Mucosa of descending colon (tissue), 3 donors: ENCODE measurements around the gene DLGAP1. TPM values are rescaled to one million over a fixed set of nuclear protein-coding genes. Genes with fewer than 3 reads are reported as not detected.

Experiments used
- ATAC-seq: fragments of 200-7000 bp; cut with Tn5 transposase; one replicate; pipeline ENCODE4 v1.9.1; 2020; ENCODE audit warnings: mild to moderate bottlenecking, moderate library complexity
- DNase-seq, 3 donors: peaks; one replicate each; pipeline ENCODE4 v3.0.0-alpha.2; 2020
- H3K36me3 ChIP-seq: fragments of 200-600 bp; one replicate; pipeline ENCODE4 v1.8.0; 2021; ENCODE audit warnings: low read depth, mild to moderate bottlenecking
- H3K4me1 ChIP-seq: fragments of 200-600 bp; one replicate; pipeline ENCODE4 v1.8.0; 2021; ENCODE audit warnings: low read depth, mild to moderate bottlenecking
- H3K4me3 ChIP-seq: fragments of 200-600 bp; one replicate; pipeline ENCODE4 v1.8.0; 2021; ENCODE audit warnings: mild to moderate bottlenecking
- H3K9me3 ChIP-seq: fragments of 200-600 bp; one replicate; pipeline ENCODE4 v1.8.0; 2021; ENCODE audit warnings: mild to moderate bottlenecking
- CTCF ChIP-seq: fragments of 200-600 bp; IDR thresholded peaks from one replicate; pipeline ENCODE4 v1.8.0; 2022; ENCODE audit warnings: antibody characterized with exemption, mild to moderate bottlenecking
- intact Hi-C, 2 donors: fragments of 100-400 bp; cut with DNase I in 1 of 2; cut with micrococcal nuclease in 1 of 2; formaldehyde crosslinking; loops; one replicate each; pipeline versions ENCODE4 v1.11.0 to v1.11.1; 2022; cut with DNase I, micrococcal nuclease
- total RNA-seq, 3 donors: library from RNA; stranded (reverse); fragmentation: NEBNext Ultra II Directional in 2 of 3; extraction: Animal tissue kit (Norgen Biotek cat#: 25700) in 2 of 3; gene quantifications; one replicate each; pipeline versions ENCODE4 v1.2.1 to v1.2.4, GENCODE V29; 2021 to 2023
- donor health status: DM: no; HTN: no; CAD: no; lungs with moderate emphysema.
- donor health status: DM: no; HTN: no; CAD: no.
- donor health status: DM: no; HTN: yes; CAD: no.

DLGAP1 gene
- total RNA-seq, 3 donors from 2014 or later = 0.46 to 6.8 (median 4.1) TPM

- H3K4me1 ChIP-seq = no peaks in the 10 kb centered on the region
- DNase-seq = no peak
- H3K9me3 ChIP-seq = no peaks in the 10 kb centered on the region
- no peak overlapping the region for H3K4me3 ChIP-seq
- intact Hi-C loops = no loop called here
- no peak for ATAC-seq
- TF ChIP-seq CTCF = no peak
- no peaks in the 10 kb centered on the region for H3K36me3 ChIP-seq
Measured at GRCh38 chr18:3794537-3795348, 660.4 kb downstream of the DLGAP1 start.

- Histone ChIP-seq H3K9me3 (no peaks in the 10 kb centered on the region), H3K4me3 (no peak overlapping the region), H3K36me3 (no peaks in the 10 kb centered on the region), H3K4me1 (no peaks in the 10 kb centered on the region)
- DNase-seq = no peak
- no peak for ATAC-seq
- no peak for TF ChIP-seq CTCF
- intact Hi-C loops = no loop called here
Measured at GRCh38 chr18:3793545-3793944, 661.6 kb downstream of the DLGAP1 start.

- no peak for ATAC-seq
- Histone ChIP-seq H3K4me1 (no peaks in the 10 kb centered on the region), H3K4me3 (no peak overlapping the region), H3K36me3 (no peaks in the 10 kb centered on the region), H3K9me3 (no peaks in the 10 kb centered on the region)
- no peak for TF ChIP-seq CTCF
- intact Hi-C loops = no loop called here
- DNase-seq = no peak
Measured at GRCh38 chr18:3793111-3793510, 662.0 kb downstream of the DLGAP1 start.

- H3K9me3 ChIP-seq = no peaks in the 10 kb centered on the region
- H3K4me1 ChIP-seq = no peaks in the 10 kb centered on the region
- DNase-seq = no peak
- no peak for ATAC-seq
- H3K4me3 ChIP-seq = no peak overlapping the region
- no peaks in the 10 kb centered on the region for H3K36me3 ChIP-seq
- intact Hi-C loops = no loop called here
- no peak for TF ChIP-seq CTCF
Measured at GRCh38 chr18:3792711-3793110, 662.4 kb downstream of the DLGAP1 start.

- intact Hi-C loops = no loop called here
- no peak overlapping the region for H3K4me3 ChIP-seq
- ATAC-seq = no peak
- H3K9me3 ChIP-seq = no peaks in the 10 kb centered on the region
- H3K4me1 ChIP-seq = no peaks in the 10 kb centered on the region
- no peak for DNase-seq
- H3K36me3 ChIP-seq = no peaks in the 10 kb centered on the region
- TF ChIP-seq CTCF = no peak
Measured at GRCh38 chr18:3791238-3791637, 663.9 kb downstream of the DLGAP1 start.
